ENCODE measurements around the gene PGRMC1.
"Not testable (repeated sequence)": the region's sequence is repeated elsewhere in the genome, so short reads cannot be mapped to it uniquely, and the experiment has no call there.

GRCh38 chrX:119207483-119207882, 28.6 kb upstream of the PGRMC1 start:
- TF ChIP-seq, protein P1, sequence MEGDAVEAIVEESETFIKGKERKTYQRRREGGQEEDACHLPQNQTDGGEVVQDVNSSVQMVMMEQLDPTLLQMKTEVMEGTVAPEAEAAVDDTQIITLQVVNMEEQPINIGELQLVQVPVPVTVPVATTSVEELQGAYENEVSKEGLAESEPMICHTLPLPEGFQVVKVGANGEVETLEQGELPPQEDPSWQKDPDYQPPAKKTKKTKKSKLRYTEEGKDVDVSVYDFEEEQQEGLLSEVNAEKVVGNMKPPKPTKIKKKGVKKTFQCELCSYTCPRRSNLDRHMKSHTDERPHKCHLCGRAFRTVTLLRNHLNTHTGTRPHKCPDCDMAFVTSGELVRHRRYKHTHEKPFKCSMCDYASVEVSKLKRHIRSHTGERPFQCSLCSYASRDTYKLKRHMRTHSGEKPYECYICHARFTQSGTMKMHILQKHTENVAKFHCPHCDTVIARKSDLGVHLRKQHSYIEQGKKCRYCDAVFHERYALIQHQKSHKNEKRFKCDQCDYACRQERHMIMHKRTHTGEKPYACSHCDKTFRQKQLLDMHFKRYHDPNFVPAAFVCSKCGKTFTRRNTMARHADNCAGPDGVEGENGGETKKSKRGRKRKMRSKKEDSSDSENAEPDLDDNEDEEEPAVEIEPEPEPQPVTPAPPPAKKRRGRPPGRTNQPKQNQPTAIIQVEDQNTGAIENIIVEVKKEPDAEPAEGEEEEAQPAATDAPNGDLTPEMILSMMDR (tag by site-specific recombination; IDR thresholded peaks at IDR 0.05), result not testable (repeated sequence)
- not testable (repeated sequence) for TF ChIP-seq HOXC10 (CRISPR knock-in tag; IDR thresholded peaks at IDR 0.05); ZNF354C (tag by site-specific recombination; IDR thresholded peaks at IDR 0.05; ENCODE audit: borderline replicate concordance, low read depth); SP3 (tag by site-specific recombination; IDR thresholded peaks at IDR 0.05); ZNF274 (IDR thresholded peaks at IDR 0.05; ENCODE audit: low read length); ZNF274 (tag by site-specific recombination; IDR thresholded peaks at IDR 0.05; ENCODE audit: borderline replicate concordance); ZNF677 (tag by site-specific recombination; IDR thresholded peaks at IDR 0.05); MZF1 (tag by site-specific recombination; IDR thresholded peaks at IDR 0.05; ENCODE audit: borderline replicate concordance)
- TF ChIP-seq, protein P2, sequence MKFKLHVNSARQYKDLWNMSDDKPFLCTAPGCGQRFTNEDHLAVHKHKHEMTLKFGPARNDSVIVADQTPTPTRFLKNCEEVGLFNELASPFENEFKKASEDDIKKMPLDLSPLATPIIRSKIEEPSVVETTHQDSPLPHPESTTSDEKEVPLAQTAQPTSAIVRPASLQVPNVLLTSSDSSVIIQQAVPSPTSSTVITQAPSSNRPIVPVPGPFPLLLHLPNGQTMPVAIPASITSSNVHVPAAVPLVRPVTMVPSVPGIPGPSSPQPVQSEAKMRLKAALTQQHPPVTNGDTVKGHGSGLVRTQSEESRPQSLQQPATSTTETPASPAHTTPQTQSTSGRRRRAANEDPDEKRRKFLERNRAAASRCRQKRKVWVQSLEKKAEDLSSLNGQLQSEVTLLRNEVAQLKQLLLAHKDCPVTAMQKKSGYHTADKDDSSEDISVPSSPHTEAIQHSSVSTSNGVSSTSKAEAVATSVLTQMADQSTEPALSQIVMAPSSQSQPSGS (tag by site-specific recombination; IDR thresholded peaks at IDR 0.05; ENCODE audit: low read depth), result not testable (repeated sequence)
- TF ChIP-seq ZIC2 (tag by site-specific recombination; IDR thresholded peaks at IDR 0.05), result 0 out of 2 replicates have a peak, but pooled peaks have one; percentile 9
- TF ChIP-seq, protein P3, sequence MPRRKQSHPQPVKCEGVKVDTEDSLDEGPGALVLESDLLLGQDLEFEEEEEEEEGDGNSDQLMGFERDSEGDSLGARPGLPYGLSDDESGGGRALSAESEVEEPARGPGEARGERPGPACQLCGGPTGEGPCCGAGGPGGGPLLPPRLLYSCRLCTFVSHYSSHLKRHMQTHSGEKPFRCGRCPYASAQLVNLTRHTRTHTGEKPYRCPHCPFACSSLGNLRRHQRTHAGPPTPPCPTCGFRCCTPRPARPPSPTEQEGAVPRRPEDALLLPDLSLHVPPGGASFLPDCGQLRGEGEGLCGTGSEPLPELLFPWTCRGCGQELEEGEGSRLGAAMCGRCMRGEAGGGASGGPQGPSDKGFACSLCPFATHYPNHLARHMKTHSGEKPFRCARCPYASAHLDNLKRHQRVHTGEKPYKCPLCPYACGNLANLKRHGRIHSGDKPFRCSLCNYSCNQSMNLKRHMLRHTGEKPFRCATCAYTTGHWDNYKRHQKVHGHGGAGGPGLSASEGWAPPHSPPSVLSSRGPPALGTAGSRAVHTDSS (tag by site-specific recombination; IDR thresholded peaks at IDR 0.05), result not testable (repeated sequence)
